GM10266 (cell line): ENCODE data around the gene TMEM154.

Source experiments
- DNase-seq: peaks from one replicate; pipeline ENCODE4 v3.0.0; 2012; ENCODE audit errors: extremely low spot score
- CTCF ChIP-seq: IDR thresholded peaks from 2 replicates; pipeline ENCODE4 v1.5.1; 2012; ENCODE audit warnings: mild to moderate bottlenecking, low read depth; ENCODE audit not compliant: control insufficient read depth, insufficient read depth; ENCODE audit errors: missing control alignments

Gene TMEM154

DNA sequence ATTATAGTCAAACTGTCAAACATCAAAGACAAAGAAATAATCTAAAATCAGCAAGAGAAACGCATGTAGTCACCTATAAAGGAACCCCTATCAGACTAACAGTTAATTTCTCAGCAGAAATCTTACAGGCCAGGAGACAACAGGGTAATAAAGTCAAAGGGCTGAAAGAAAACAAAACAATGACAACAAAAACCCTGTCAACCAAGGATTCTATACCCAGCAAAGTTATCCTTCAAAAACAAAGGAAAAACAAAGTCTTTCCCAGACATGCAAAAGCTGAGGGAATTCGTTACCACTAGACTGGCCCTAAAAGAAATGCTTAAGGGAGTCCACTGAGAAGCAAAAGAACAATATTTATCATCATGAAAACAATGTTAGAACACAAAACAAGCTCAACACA lies 22.1 kb downstream of the TMEM154 start:
- no peak for TF ChIP-seq CTCF
- DNase-seq: no peak

DNA sequence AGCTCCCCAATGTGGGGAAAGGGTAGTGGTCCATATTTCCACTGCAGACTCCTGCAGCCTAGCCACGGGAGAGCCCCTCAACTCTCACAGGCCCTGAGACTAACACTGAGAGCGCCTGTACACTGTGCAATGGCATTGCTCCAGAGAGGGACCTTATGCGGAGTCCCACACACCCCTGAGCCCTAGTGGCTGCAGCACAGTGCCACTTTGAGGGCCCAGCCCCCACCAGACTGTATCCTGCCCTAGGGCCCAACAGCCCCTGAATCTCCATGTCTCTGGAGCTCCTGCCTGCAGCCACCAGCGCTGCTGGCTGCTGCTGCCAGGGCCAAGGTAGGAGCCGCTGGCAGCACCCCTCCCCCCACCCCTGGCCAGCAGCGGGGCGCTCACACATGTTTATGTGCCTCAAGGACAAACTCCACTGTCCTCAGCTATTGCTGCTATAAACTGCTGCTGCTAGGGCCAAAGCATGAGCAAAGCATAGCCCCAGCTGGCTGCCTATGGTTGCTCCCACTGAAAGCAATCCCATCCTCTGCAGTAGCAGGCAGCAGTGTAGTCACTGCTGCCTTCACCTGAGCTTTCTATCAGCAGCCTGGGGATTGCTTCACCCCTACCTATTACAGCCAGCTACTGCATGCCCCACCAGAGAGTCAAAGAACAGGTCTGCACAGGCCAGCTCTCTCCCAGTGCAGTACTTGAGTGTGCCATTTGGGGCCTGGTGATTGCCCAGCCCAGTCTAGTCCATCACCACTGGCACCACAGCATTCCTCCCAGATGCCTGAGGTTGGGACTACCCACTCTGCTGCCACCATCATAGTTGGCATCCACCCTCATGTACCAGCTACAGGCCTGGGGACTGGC lies 24.3 kb downstream of the TMEM154 start:
- no peak for DNase-seq
- no peak for TF ChIP-seq CTCF

DNA sequence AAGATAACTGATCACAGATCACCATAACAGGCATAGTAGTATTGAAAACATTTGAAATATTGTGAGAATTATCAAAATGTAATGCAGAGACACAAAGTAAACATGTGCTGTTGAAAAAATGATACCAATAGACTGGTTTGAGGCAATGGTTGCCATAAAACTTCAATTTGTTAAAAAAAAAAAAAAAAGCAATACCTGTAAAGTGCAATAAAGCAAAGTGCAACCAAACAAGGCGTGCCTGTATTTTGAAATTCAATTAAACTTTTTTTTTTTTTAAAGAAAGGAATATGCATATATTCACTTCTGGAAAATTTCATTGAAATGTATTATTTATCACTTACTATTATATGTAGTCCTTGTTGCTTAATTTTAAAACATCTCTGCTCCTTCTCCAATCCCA lies 27.7 kb downstream of the TMEM154 start:
- no peak for TF ChIP-seq CTCF
- no peak for DNase-seq

GRCh38 chr4:152651473-152652060 lies 28.2 kb downstream of the TMEM154 start:
- TF ChIP-seq CTCF: no peak
- DNase-seq: no peak

GRCh38 chr4:152646221-152646620 lies 33.6 kb downstream of the TMEM154 start:
- TF ChIP-seq CTCF: no peak
- DNase-seq: no peak

DNA sequence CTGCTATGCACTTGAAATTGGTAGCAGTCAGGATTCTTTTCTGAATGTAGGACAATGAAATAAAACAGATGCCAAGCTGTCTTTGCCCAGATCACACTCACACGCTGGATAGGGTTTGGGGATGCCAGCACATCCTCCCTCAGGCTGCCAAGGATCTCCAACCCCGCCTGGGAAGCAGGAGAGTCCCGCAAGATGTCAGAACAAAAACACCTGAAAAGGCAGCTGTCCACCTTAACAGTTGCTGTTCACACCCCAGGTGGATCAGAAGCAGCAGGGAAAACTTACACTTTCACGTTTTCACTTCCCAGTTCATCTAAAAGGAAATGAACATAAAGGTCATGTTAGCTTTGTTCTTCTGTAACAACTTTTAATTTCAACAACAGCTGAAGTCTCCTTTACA lies 35.7 kb downstream of the TMEM154 start:
- DNase-seq: no peak
- no peak for TF ChIP-seq CTCF
